Pancreas (tissue), 10 donors: Measurements from ENCODE around the gene SLC16A2. TPM values are rescaled to one million over a fixed set of nuclear protein-coding genes. Genes with fewer than 3 reads are reported as not detected.

ENCODE experiments used
- ATAC-seq, 4 donors: fragments of 200-7000 bp; cut with Tn5 transposase; one replicate each; pipeline versions ENCODE4 v1.8.0 to v1.9.1; 2020; ENCODE audit warnings: mild to moderate bottlenecking in 4 of 4, moderate library complexity in 4 of 4
- DNase-seq, 6 donors: peaks; one replicate each; pipeline ENCODE4 v3.0.0-alpha.2; 2020
- FAIRE-seq: peaks from 2 replicates; lab custom pipeline; 2012; peaks lifted over from hg19 to GRCh38; lab: Jason Lieb, UNC
- H3K27ac ChIP-seq, 4 donors: fragments of 200-600 bp; sonication (generic); 1 replicate in 3 of 4; 2 replicates in 1 of 4; pipeline versions ENCODE4 v1.5.0 to v1.8.0; 2020
- H3K27me3 ChIP-seq, 4 donors: fragments of 200-600 bp; one replicate each; pipeline ENCODE4 v1.8.0; 2021
- H3K36me3 ChIP-seq, 3 donors: fragments of 200-600 bp; sonication (generic) in 1 of 3; one replicate each; pipeline versions ENCODE4 v1.5.0 to v1.8.0; 2020 to 2021
- H3K4me1 ChIP-seq, 3 donors: fragments of 200-600 bp; one replicate each; pipeline ENCODE4 v1.8.0; 2021
- H3K4me3 ChIP-seq, 4 donors: fragments of 200-600 bp; sonication (generic) in 2 of 4; one replicate each; pipeline versions ENCODE4 v1.5.0 to v1.8.0; 2020 to 2021
- H3K9me3 ChIP-seq, 4 donors: fragments of 200-600 bp; one replicate each; pipeline ENCODE4 v1.8.0; 2021
- CTCF ChIP-seq, 4 donors: fragments of 200-600 bp; sonication (generic) in 3 of 4; IDR thresholded peaks; one replicate each; pipeline versions ENCODE4 v1.5.0 to v1.8.0; 2021; ENCODE audit warnings: antibody characterized with exemption in 4 of 4
- WGBS, 2 donors: extraction: QIAGEN DNeasy Blood & Tissue Kit; methylation state at CpG; one replicate each; pipeline ENCODE4 v1.1.7; 2013; 5-methylcytosine and 5-hydroxymethylcytosine counted together
- intact Hi-C, 3 donors: fragments of 100-400 bp; cut with DNase I; formaldehyde crosslinking; loops; one replicate each; pipeline versions ENCODE4 v1.11.1 to v1.14.2; 2022
- polyA plus RNA-seq, 2 donors: library from polyadenylated mRNA; stranded (reverse); fragments of 200-250 nt; gene quantifications; one replicate each; pipeline ENCODE4 v1.2.3, GENCODE V29; 2013
- total RNA-seq, 6 donors: library from RNA; stranded (reverse); fragmentation: NEBNext Ultra II Directional in 4 of 6; extraction: Animal tissue kit (Norgen Biotek cat#: 25700) in 4 of 6; gene quantifications; one replicate each; pipeline versions ENCODE4 v1.2.1 to v1.2.4, GENCODE V29; 2021 to 2023
- donor health status: healthy with polysubstance abuse.
- donor health status: DM: no; HTN: no; CAD: no; lungs with moderate emphysema.
- donor health status: DM: no; HTN: no; CAD: no.
- donor health status: control.
- donor health status: control.
- donor health status: Bipolar disorder and iron deficiency.
- donor health status: DM: yes; HTN: yes; CAD: no.
- donor health status: DM: no; HTN: no; CAD: no.
- donor health status: DM: no; HTN: no; CAD: no.
- donor health status: DM: yes; HTN: yes; CAD: no.

SLC16A2 gene
- total and polyA plus RNA-seq, 8 donors, result 2.2 to 8.4 (median 3.8) TPM

- Histone ChIP-seq H3K27me3 (no peaks in the 10 kb centered on the region), H3K36me3 (no peaks in the 10 kb centered on the region), H3K27ac (no peak overlapping the region), H3K4me1 (no peaks in the 10 kb centered on the region), H3K4me3 (no peak overlapping the region), H3K9me3 (no peaks in the 10 kb centered on the region)
- DNase-seq (no peak), ATAC-seq (no peak), FAIRE-seq (no peak)
- intact Hi-C loops, result no loop called here
- 86 to 92% methylated on average over 8 of the region's 8 CpGs for WGBS, 2 donors
- no peak for TF ChIP-seq CTCF (IDR thresholded peaks at IDR 0.05)
These were observed 85.2 kb downstream of the SLC16A2 start for GRCh38 chrX:74506317-74507115.

GRCh38 chrX:74507191-74507590, 85.9 kb downstream of the SLC16A2 start:
- H3K27ac ChIP-seq, result no peak overlapping the region
- H3K27me3 ChIP-seq, result no peaks in the 10 kb centered on the region
- DNase-seq, result no peak
- WGBS, 2 donors, result 85 to 97% methylated on average over 4 of the region's 4 CpGs
- no peak overlapping the region for H3K4me3 ChIP-seq
- intact Hi-C loops, result no loop called here
- no peak for ATAC-seq
- no peaks in the 10 kb centered on the region for H3K9me3 ChIP-seq
- peak; percentile 80 for FAIRE-seq
- no peaks in the 10 kb centered on the region for H3K36me3 ChIP-seq
- H3K4me1 ChIP-seq, result no peaks in the 10 kb centered on the region
- TF ChIP-seq CTCF (IDR thresholded peaks at IDR 0.05), result no peak

- Histone ChIP-seq H3K27ac (no peak overlapping the region), H3K27me3 (no peaks in the 10 kb centered on the region), H3K4me3 (no peak overlapping the region), H3K4me1 (no peaks in the 10 kb centered on the region), H3K9me3 (no peaks in the 10 kb centered on the region), H3K36me3 (no peaks in the 10 kb centered on the region)
- ATAC-seq (no peak), DNase-seq (no peak), FAIRE-seq (no peak)
- TF ChIP-seq CTCF (IDR thresholded peaks at IDR 0.05), result no peak
- intact Hi-C loops, result no loop called here
These were observed 88.7 kb downstream of the SLC16A2 start for GRCh38 chrX:74509989-74510388.

GRCh38 chrX:74510401-74510800, 89.1 kb downstream of the SLC16A2 start:
- H3K4me1 ChIP-seq, result no peaks in the 10 kb centered on the region
- DNase-seq, result no peak
- TF ChIP-seq CTCF (IDR thresholded peaks at IDR 0.05), result no peak
- H3K9me3 ChIP-seq, result no peaks in the 10 kb centered on the region
- ATAC-seq, result no peak
- H3K36me3 ChIP-seq, result no peaks in the 10 kb centered on the region
- intact Hi-C loops, result no loop called here
- H3K27me3 ChIP-seq, result no peaks in the 10 kb centered on the region
- H3K4me3 ChIP-seq, result no peak overlapping the region
- no peak overlapping the region for H3K27ac ChIP-seq
- FAIRE-seq, result no peak

GRCh38 chrX:74511704-74512103, 90.4 kb downstream of the SLC16A2 start:
- 62 to 76% methylated on average over 3 of the region's 3 CpGs for WGBS, 2 donors
- intact Hi-C loops, result no loop called here
- no peaks in the 10 kb centered on the region for H3K4me1 ChIP-seq
- no peak overlapping the region for H3K27ac ChIP-seq
- H3K27me3 ChIP-seq, result no peaks in the 10 kb centered on the region
- FAIRE-seq, result no peak
- no peak overlapping the region for H3K4me3 ChIP-seq
- peaks cover 0 to 2% (median 0%) of the 10 kb centered on the region in 4 donors for H3K9me3 ChIP-seq
- TF ChIP-seq CTCF (IDR thresholded peaks at IDR 0.05), result no peak
- no peak for ATAC-seq
- DNase-seq, result no peak
- H3K36me3 ChIP-seq, result no peaks in the 10 kb centered on the region
